PC-3 (cell line): ENCODE results near the gene RNF113A.
"Not testable (repeated sequence)": the region's sequence is repeated elsewhere in the genome, so short reads cannot be mapped to it uniquely, and the experiment has no call there.

Experiments used
- CTCF ChIP-seq: fragments of 300-600 bp; sonication (generic); conservative IDR thresholded peaks from 2 replicates; pipeline ENCODE4 v1.5.1; 2017; ENCODE audit warnings: antibody characterized with exemption, low read depth, mild to moderate bottlenecking, low read length
- EZH2 ChIP-seq: fragments of 300-600 bp; sonication (generic); IDR thresholded peaks from one replicate; pipeline ENCODE4 v1.6.1; 2017; ENCODE audit warnings: antibody characterized with exemption, mild to moderate bottlenecking, low read length; ENCODE audit not compliant: unreplicated experiment
- EZH2phosphoT487 ChIP-seq: fragments of 300-600 bp; sonication (generic); IDR thresholded peaks from 2 replicates; pipeline ENCODE4 v1.6.1; 2018; ENCODE audit warnings: mild to moderate bottlenecking, antibody characterized with exemption, low read length, borderline replicate concordance

DNA sequence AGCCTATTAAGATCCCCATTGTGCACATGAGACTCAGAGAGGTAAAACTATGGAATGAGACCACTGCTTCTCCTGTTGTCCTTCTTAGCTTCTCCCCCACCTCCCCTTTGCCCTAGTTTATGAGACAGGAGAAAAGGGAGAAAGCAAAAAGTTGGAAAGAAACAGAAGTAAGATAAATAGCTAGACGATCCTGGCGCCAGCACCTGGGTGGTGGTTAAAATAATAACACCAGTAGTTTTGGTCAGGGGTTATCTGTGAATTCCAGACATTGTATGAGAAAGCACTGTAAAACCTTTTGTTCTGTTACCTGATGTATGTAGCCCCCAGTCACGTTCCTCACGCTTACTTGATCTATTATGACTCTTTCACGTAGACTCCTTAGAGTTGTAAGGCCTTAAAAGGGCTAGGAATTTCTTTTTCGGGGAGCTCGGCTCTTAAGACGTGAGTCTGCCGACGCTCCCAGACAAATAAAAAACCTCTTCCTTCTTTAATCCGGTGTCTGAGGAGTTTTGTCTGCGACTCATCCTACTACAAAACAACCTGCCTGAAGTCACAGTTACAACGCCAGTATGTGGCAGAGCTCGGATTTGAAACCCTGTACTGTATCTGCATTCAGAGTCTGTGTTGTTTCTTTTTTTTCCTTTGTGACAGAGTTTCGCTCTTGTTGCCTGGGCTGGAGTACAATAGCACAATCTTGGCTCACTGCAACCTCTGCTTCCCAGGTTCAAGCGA is 20.6 kb upstream of the RNF113A start:
- TF ChIP-seq CTCF, EZH2phosphoT487, EZH2: not testable (repeated sequence)
